PC-9 (cell line): ENCODE data around the gene LIN28B.

Experiments used
- EZH2 ChIP-seq: fragments of 200-600 bp; sonication (generic); IDR thresholded peaks from 2 replicates; pipeline ENCODE4 v1.8.0; 2017; ENCODE audit warnings: antibody characterized with exemption, low read depth
- TF ChIP-seq, protein P1 (sequence below): fragments of 200-600 bp; sonication (generic); conservative IDR thresholded peaks from 2 replicates; pipeline ENCODE4 v1.6.1; 2017; ENCODE audit warnings: mixed run types, antibody characterized with exemption, mild to moderate bottlenecking, moderate library complexity

GRCh38 chr6:105021399-105021798, 64.5 kb downstream of the LIN28B start:
- TF ChIP-seq, protein P1, sequence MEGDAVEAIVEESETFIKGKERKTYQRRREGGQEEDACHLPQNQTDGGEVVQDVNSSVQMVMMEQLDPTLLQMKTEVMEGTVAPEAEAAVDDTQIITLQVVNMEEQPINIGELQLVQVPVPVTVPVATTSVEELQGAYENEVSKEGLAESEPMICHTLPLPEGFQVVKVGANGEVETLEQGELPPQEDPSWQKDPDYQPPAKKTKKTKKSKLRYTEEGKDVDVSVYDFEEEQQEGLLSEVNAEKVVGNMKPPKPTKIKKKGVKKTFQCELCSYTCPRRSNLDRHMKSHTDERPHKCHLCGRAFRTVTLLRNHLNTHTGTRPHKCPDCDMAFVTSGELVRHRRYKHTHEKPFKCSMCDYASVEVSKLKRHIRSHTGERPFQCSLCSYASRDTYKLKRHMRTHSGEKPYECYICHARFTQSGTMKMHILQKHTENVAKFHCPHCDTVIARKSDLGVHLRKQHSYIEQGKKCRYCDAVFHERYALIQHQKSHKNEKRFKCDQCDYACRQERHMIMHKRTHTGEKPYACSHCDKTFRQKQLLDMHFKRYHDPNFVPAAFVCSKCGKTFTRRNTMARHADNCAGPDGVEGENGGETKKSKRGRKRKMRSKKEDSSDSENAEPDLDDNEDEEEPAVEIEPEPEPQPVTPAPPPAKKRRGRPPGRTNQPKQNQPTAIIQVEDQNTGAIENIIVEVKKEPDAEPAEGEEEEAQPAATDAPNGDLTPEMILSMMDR: no peak
- TF ChIP-seq EZH2: no peak
